ENCODE data around the gene MAP1LC3B2.

GRCh38 chr12:116559162-116559935 is at the start of gene MAP1LC3B2:
- TF ChIP-seq, protein P1, sequence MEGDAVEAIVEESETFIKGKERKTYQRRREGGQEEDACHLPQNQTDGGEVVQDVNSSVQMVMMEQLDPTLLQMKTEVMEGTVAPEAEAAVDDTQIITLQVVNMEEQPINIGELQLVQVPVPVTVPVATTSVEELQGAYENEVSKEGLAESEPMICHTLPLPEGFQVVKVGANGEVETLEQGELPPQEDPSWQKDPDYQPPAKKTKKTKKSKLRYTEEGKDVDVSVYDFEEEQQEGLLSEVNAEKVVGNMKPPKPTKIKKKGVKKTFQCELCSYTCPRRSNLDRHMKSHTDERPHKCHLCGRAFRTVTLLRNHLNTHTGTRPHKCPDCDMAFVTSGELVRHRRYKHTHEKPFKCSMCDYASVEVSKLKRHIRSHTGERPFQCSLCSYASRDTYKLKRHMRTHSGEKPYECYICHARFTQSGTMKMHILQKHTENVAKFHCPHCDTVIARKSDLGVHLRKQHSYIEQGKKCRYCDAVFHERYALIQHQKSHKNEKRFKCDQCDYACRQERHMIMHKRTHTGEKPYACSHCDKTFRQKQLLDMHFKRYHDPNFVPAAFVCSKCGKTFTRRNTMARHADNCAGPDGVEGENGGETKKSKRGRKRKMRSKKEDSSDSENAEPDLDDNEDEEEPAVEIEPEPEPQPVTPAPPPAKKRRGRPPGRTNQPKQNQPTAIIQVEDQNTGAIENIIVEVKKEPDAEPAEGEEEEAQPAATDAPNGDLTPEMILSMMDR (conservative IDR thresholded peaks at IDR 0.05; ENCODE audit: low read length): no peak
- no peak for TF ChIP-seq EZH2phosphoT487 (IDR thresholded peaks at IDR 0.05; ENCODE audit: borderline replicate concordance)

Measured in Loucy (cell line).